Prostate gland (tissue), 2 donors: ENCODE results near the gene SAT1. TPM values are rescaled to one million over a fixed set of nuclear protein-coding genes. Genes with fewer than 3 reads are reported as not detected.
"Not testable (repeated sequence)": the region's sequence is repeated elsewhere in the genome, so short reads cannot be mapped to it uniquely, and the experiment has no call there.

ENCODE experiments used
- DNase-seq: peaks from one replicate; pipeline ENCODE4 v3.0.0-alpha.2; 2019; ENCODE audit warnings: low spot score
- H3K27ac ChIP-seq, 2 donors: fragments of 200-600 bp; sonication (generic); 2 replicates each; pipeline ENCODE4 v1.5.1; 2017 to 2019
- H3K27me3 ChIP-seq: fragments of 200-600 bp; sonication (generic); replicated peaks from 2 replicates; pipeline ENCODE4 v1.5.1; 2019; ENCODE audit not compliant: insufficient read depth
- H3K36me3 ChIP-seq, 2 donors: fragments of 200-600 bp; sonication (generic); 1 replicate in 1 of 2; 2 replicates in 1 of 2; pipeline versions ENCODE4 v1.5.1 to v1.8.1; 2017 to 2019
- H3K4me1 ChIP-seq: fragments of 200-600 bp; sonication (generic); replicated peaks from 2 replicates; pipeline ENCODE4 v1.5.1; 2019
- H3K4me3 ChIP-seq, 2 donors: fragments of 200-600 bp; sonication (generic); 2 replicates each; pipeline ENCODE4 v1.5.1; 2017 to 2019
- H3K9me3 ChIP-seq: fragments of 200-600 bp; sonication (generic); 2 replicates; pipeline ENCODE4 v1.5.1; 2017
- POLR2A ChIP-seq: fragments of 450-650 bp; IDR thresholded peaks from one replicate; pipeline ENCODE4 v1.6.1; 2016; ENCODE audit warnings: antibody characterized with exemption, mild to moderate bottlenecking
- POLR2AphosphoS5 ChIP-seq: sonication (generic); formaldehyde crosslinking; IDR thresholded peaks from one replicate; pipeline ENCODE4 v1.6.1; 2017; ENCODE audit warnings: antibody characterized with exemption
- WGBS: methylation state at CpG from one replicate; pipeline ENCODE4 v1.1.5; 2018; 5-methylcytosine and 5-hydroxymethylcytosine counted together
- intact Hi-C: fragments of 100-400 bp; cut with DNase I; formaldehyde crosslinking; loops from one replicate; pipeline ENCODE4 v1.14.2; 2022
- total RNA-seq, 2 donors: library from RNA; depleted of rRNA; stranded (reverse); fragments of >200 nt; gene quantifications; one replicate each; pipeline ENCODE4 v1.1.0, GENCODE V29; 2016
- TF ChIP-seq, protein P1 (sequence below), 4 experiments: fragments of 200-600 bp in 2 of 4; fragments of 450-650 bp in 2 of 4; sonication (generic) in 2 of 4; IDR thresholded peaks; 1 replicate in 3 of 4; 2 replicates in 1 of 4; pipeline ENCODE4 v1.5.1; 2016 to 2019; ENCODE audit warnings: antibody characterized with exemption in 4 of 4, mild to moderate bottlenecking in 2 of 4, moderate library complexity in 2 of 4

Gene SAT1
- total RNA-seq, 2 donors from 2014 or later, result 461 to 567 TPM

DNA sequence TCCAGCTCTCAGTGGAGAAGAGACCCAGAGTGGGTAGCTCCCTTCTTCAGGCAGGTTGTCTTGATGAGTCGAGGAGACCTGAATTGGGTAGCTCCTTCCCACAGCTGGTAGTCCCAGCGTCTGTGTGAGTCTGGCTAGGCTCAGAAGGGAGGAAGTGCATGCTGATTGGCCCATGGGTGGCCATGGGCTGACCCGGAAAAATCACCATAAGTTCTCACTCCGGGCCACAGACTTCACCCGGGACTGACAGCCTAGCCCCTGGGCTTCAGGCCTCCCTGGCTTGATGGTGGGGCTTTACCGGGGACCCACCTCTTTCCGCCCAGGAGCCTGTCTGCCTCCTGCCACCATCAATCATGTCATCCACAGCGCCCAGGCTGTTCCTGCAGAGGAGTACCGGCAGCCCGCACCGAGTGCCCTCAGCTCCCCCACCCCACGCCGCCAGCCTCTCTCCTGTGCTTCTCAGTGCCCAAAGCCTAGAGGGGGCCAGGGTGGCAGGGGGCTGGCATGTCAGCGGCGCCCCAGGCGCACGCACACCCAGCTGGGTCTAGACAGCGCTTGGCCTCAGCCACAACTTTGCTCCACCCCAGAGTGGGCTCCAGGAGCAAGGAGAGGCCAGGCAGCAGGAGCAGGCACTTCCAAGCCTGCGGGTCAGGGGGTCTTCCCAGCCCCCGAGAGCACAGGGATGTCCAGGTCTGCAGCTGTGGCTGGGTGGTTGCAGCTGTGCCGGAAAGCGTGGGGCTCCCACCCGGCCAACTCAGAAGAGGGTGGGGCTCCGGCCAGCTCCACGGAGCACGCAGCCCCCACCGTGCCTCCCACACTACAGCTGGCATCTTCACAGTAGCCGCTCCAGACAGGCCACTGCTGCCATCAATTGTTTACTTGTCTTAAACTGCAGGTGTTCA is 16.1 kb upstream of the SAT1 start:
- Histone ChIP-seq H3K36me3 (no peaks in the 10 kb centered on the region), H3K27ac (no peak overlapping the region), H3K4me1 (no peaks in the 10 kb centered on the region), H3K9me3 (no peaks in the 10 kb centered on the region), H3K27me3 (no peaks in the 10 kb centered on the region), H3K4me3 (no peak overlapping the region)
- no peak for TF ChIP-seq POLR2A
- TF ChIP-seq, protein P1, sequence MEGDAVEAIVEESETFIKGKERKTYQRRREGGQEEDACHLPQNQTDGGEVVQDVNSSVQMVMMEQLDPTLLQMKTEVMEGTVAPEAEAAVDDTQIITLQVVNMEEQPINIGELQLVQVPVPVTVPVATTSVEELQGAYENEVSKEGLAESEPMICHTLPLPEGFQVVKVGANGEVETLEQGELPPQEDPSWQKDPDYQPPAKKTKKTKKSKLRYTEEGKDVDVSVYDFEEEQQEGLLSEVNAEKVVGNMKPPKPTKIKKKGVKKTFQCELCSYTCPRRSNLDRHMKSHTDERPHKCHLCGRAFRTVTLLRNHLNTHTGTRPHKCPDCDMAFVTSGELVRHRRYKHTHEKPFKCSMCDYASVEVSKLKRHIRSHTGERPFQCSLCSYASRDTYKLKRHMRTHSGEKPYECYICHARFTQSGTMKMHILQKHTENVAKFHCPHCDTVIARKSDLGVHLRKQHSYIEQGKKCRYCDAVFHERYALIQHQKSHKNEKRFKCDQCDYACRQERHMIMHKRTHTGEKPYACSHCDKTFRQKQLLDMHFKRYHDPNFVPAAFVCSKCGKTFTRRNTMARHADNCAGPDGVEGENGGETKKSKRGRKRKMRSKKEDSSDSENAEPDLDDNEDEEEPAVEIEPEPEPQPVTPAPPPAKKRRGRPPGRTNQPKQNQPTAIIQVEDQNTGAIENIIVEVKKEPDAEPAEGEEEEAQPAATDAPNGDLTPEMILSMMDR (IDR thresholded peaks at IDR 0.05), result no peak
- no peak for TF ChIP-seq POLR2AphosphoS5
- DNase-seq, result no peak
- intact Hi-C loops, result no loop called here
- 73% methylated on average over 17 of the region's 28 CpGs for WGBS

DNA sequence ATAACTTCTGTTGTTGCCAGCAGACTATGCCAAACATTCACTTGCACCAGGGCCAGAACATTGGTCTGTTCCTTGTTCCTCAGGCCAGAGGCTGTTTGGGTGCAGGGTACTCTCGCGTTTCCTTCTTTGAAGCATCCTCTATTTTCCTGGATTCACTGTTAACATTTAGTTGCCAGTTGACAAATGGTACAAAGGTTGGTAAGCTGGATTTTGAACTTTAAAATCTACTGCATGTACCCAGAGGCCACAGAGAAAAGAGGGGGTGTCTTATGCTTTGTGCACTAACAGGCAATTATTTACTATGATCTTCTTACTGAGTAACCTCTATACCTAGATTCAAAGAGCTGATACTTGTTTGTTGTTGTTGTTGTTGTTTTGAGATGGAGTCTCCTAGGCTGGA is 12.8 kb upstream of the SAT1 start:
- intact Hi-C loops, result no loop called here
- Histone ChIP-seq H3K4me3 (no peak overlapping the region), H3K9me3 (no peaks in the 10 kb centered on the region), H3K27ac (no peak overlapping the region), H3K27me3 (no peaks in the 10 kb centered on the region), H3K4me1 (no peaks in the 10 kb centered on the region), H3K36me3 (no peaks in the 10 kb centered on the region)
- no peak for DNase-seq
- TF ChIP-seq, protein P1 (IDR thresholded peaks at IDR 0.05), result no peak
- TF ChIP-seq POLR2AphosphoS5 (no peak), POLR2A (no peak)
- WGBS, result 55% methylated on average over 2 of the region's 2 CpGs

DNA sequence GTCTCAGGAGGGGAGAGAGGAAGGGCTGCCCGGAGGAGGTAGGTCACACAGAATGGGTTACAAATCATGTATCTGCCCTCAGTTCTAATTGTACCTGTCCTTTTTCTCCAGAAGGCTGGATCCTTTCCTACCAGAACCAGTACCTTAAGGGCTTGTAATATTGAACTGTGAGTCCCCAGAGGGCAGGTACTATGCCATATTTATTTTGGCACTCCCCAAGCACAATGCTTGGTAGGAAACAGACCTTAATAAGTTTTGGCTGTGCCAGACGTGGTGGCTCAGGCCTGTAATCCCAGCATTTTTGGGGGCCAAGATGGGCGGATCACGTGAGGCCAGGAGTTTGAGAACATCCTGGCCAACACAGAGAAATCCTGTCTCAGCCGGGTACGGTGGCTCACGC is 11.9 kb upstream of the SAT1 start:
- H3K36me3 ChIP-seq, H3K27ac ChIP-seq, H3K27me3 ChIP-seq, intact Hi-C loops, DNase-seq, H3K4me3 ChIP-seq, H3K9me3 ChIP-seq, H3K4me1 ChIP-seq: not testable (repeated sequence)
- 84% methylated on average over 5 of the region's 7 CpGs for WGBS

DNA sequence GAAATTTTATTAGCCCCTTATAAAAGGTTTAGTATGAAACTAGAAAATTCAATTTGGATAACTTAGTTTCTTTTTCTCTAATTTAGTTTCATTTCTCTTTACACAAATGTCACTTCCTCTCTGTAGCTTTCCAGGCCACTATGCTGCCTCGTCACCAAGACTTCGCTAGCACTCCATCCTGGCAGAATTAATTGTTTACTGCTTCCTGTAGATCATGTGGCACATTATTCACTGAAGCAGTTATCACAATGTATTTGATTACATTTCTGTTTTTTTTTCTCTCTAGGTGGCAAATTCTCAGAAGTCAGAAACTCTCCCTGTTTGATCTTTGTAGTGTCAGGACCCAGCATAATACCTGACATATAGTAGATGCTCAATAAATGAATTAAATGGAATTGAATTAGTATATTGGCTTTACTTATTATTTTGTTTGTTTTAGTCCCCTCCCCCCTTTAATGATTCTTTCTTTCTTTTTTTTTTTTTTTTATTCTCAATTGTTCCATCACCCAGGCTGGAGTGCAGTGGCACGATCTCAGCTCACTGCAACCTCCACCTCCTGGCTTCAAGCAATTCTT is 9.3 kb upstream of the SAT1 start:
- H3K36me3 ChIP-seq, result no peaks in the 10 kb centered on the region
- TF ChIP-seq POLR2AphosphoS5, result peak; percentile 8
- TF ChIP-seq POLR2A, result no peak
- TF ChIP-seq, protein P1 (IDR thresholded peaks at IDR 0.05), result no peak
- 73% methylated on average over 3 of the region's 3 CpGs for WGBS
- H3K9me3 ChIP-seq, result no peaks in the 10 kb centered on the region
- H3K4me3 ChIP-seq, result no peak overlapping the region
- H3K27ac ChIP-seq, result no peak overlapping the region
- no peak for DNase-seq
- intact Hi-C loops, result no loop called here
- H3K27me3 ChIP-seq, result no peaks in the 10 kb centered on the region
- H3K4me1 ChIP-seq, result no peaks in the 10 kb centered on the region

DNA sequence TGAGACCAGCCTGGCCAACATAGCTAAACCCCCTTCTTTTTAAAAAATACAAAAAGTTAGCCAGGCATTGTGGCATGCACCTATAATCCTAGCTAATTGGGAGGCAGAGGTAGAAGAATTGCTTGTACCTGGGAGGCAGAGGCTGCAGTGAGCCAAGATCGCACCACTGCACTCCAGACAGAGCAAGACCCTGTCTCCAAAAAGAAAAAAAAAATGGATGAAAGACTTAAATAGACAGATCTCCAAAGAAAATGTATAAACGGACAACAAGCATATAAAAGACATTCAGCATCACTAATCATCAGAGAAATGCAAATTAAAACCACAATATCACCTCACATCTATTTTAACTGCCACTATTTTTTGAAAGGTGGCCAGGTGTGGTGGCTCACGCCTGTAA is 6.6 kb upstream of the SAT1 start:
- no peak overlapping the region for H3K4me3 ChIP-seq
- no peaks in the 10 kb centered on the region for H3K27me3 ChIP-seq
- TF ChIP-seq, protein P1 (IDR thresholded peaks at IDR 0.05), result no peak
- TF ChIP-seq POLR2AphosphoS5, result no peak
- no peak for TF ChIP-seq POLR2A
- DNase-seq, result no peak
- H3K27ac ChIP-seq, result no peak overlapping the region
- no peaks in the 10 kb centered on the region for H3K9me3 ChIP-seq
- H3K36me3 ChIP-seq, result no peaks in the 10 kb centered on the region
- no peaks in the 10 kb centered on the region for H3K4me1 ChIP-seq
- intact Hi-C loops, result no loop called here
- 93% methylated on average over 3 of the region's 3 CpGs for WGBS
